ENCODE results near the gene NUDCD2.
"Not testable (repeated sequence)": the region's sequence is repeated elsewhere in the genome, so short reads cannot be mapped to it uniquely, and the experiment has no call there.

The NUDCD2 gene

DNA sequence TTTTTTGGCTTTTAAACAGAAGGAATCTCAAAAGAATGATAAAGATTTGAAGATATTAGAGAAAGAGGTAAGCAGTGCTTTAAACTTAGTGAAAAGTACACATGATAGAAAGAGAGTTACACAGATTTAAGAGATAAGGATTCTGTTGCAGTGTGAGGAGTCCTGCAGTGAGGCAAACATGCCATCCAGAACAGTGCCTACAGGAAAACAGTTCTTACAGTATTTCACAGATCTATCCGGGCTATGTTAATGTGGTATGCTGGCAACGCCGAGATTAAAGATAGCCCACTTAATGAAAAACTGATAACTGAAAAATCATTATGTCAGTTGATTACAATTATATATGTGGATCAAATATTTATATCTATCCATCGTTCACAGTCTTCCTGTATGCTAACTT is 7.8 kb upstream of the NUDCD2 start:
- DNase-seq (ENCODE audit: low spot score), result no peak

DNA sequence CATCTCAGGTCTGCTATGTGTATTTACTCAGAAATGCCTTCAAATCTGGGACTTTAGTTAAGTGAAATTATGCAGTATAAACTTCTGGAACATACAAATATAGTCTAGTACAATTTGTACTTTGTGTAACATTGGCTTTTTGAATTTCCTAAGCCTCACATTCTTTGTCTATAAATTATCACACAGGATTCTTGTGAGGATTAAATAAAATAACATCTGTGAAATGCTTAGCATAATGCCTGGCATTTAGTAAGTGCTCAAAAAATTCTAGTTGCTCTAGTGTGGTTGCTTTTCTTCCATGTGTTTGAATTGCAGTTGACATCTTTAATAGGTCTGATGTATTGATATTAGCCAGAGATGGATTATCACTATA is 3.1 kb upstream of the NUDCD2 start:
- no peak for DNase-seq (ENCODE audit: low spot score)

DNA sequence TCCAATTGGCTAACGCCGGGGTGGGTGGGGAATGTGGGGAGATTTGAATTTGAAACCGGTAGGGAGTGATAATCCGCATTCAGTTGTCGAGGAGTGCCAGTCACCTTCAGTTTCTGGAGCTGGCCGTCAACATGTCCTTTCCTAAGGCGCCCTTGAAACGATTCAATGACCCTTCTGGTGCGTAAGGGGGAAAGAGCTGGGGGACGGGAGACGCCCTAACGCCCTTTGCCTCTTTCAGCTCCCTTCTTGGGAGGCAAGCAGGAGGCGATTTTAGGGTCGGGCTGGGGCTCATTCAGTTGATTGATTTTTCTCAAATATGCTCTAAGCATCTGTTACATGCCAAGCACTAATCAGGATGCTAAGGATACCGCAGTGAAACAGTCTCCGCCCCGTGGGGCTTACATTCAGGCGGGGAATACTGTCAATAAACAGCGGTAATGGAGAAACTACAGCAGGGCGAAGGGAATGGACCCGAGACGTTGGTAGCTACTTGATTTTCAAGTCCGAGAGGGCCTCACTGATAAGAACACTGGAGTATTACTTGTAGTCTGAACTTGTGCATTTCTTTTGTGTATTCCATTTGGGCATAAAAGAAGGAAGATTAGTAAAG is 765 bp upstream of the NUDCD2 start, which contains the start of gene HMMR:
TSS of gene HMMR (plus strand) at position 71 of the 610 bp plus-strand sequence. CDS start at position 132, 61 bp downstream.
- no peak for DNase-seq (ENCODE audit: low spot score)

DNA sequence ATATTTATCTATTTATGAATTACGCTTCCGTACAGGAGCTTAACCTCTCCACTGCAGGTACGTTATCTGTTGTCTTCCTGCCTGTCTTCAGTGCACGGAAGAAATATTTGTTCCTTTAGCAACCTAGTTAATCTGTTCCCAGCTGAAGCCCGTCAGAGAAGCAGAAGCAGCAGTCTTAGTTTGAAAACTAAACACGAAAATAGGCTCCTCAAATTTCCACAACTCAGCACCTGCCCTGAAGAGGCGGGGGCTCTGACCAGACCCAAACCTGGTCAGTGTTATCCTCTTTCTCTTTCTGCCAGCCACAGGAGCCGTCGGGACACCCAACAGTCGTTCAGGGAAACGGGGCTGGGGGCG is 462 bp downstream of the NUDCD2 start:
- no peak for DNase-seq (ENCODE audit: low spot score)

DNA sequence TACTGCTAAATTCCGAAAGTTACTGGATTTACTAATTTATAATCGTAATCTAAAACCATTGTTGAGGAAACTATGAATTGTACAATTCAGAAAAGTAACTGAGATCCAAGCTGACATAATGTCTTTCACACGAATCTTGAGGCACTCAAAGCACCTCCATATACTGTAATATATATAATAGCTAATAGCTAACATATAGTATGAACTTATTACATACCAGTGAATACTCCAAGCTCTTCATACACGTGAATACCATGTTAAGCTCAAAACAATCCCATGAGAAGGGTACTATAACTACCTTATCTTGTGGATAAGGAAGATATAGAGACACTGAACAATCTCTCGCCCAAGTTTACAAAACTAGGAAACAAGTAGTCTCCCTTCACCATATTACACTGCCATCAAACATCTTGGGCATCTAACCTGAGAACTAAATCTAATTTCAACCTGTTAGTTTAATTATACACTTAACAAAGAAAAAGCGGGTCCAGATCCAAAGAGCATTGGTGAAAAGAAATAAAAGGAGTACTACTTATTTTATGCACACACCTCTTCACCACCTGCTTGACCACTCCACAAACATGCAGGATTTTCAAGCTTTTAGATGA is 1.0 kb downstream of the NUDCD2 start:
- no peak for DNase-seq (ENCODE audit: low spot score)

DNA sequence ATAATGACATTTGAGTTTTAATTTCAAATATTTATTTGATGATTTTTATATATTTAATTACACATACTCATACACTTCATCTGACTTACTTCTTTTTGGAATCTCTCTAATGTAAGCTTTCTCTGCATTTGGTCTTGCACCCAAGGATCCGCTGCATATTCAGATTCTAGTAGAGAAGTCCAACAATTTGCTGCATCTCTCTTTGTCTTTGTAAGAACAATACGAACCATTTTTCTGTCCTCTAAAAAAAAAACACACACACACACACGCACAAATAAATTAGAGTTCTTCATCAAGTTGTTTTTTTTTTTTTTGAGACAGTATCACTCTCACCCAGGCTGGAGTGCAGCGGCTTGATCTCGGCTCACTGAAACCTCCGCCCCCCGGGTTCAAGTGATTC is 3.1 kb downstream of the NUDCD2 start:
- DNase-seq (ENCODE audit: low spot score), result no peak

DNA sequence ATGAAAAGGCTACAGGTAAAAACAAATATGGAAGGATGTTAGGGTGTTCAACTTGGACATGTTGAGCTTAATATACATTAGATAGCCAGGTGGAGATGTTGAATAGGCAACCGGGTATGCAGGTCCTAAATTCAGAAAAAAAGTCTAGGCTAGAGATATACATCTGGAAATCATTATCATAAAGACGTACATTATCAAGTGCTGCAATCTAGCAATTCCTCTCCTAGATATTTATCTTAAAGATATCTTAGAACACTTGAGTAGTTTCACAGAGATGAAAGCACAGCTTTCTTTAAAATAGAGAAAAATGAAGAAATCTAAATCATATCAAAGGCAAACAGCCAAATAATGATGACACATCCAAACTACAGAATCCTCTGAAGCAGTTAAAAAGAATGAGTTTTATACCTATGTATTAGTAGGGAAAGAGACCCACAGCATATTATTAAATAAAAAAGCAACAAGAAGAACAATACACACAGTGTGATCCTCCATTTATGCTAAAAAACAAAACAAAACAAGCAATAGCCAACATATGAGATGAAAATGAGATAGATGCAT is 3.8 kb downstream of the NUDCD2 start:
- no peak for DNase-seq (ENCODE audit: low spot score)

DNA sequence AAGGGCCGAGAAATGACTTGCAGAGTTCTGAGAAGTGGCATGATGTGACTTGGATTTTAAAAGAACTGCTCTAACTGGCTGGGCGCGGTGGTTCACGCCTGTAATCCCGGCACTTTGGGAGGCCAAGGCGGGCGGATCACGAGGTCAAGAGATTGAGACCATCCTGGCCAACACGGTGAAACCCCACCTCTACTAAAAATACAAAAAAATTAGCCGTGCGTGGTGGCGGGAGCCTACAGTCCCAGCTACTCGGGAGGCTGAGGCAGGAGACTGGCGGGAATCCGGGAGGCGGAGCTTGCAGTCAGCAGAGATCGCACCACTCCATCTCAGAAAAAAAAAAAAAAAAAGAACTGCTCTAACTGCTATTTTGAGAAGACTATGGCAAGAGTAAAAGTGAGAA is 4.5 kb downstream of the NUDCD2 start:
- DNase-seq (ENCODE audit: low spot score), result not testable (repeated sequence)

DNA sequence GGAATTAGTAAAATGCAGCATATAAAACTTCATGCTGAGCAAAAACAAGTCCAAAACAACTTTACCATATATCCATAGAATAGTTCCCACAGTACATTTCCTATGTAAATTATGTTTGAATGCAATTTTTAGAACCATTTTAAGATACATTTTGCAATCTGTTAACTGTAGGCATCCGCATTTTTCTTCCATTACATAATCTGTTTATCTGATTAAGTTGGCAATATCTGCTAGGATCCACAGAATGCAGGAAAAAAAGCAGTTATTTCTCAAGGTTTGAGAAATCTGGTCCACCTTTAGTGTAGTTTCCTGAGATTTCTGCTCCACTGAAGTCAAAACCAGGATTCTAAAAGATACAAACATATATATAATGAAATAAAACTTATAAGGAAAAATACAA is 6.2 kb downstream of the NUDCD2 start:
- no peak for DNase-seq (ENCODE audit: low spot score)

DNA sequence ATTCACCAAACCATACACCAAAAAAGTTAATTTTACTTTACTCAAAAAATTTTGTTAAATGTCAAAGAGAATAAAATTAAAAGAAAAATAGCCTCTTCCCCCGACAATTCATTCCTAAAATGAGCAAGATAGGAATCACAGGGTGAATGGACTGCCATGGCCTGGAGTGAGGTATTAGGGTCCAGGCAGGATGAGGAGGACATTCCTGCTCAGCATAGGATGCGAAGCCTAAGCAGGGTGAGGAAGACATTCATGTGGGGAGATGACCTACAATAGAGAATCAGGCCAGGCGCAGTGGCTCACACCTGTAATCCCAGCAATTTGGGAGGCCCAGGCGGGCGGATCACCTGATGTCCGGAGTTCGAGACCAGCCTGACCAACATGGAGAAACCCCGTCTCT is 8.4 kb downstream of the NUDCD2 start:
- DNase-seq (ENCODE audit: low spot score), result no peak

DNA sequence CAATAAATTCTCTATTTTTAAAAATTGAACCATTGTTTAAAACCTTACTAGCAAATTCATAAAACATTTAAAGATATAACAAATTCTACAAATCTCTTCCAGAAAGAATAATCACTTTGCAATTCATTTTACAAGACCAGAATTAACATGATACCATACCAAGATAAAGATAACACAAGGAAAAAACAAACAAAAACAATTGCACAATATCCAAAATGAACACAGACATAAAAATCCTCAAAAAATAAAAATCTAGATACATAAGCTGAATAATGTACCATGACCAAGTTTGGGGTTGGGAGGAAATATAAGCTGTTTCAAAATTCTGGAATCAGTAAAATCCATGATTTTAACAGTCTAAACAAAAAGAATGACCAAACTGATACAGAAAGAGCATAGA is 11.4 kb downstream of the NUDCD2 start:
- DNase-seq (ENCODE audit: low spot score), result no peak

DNA sequence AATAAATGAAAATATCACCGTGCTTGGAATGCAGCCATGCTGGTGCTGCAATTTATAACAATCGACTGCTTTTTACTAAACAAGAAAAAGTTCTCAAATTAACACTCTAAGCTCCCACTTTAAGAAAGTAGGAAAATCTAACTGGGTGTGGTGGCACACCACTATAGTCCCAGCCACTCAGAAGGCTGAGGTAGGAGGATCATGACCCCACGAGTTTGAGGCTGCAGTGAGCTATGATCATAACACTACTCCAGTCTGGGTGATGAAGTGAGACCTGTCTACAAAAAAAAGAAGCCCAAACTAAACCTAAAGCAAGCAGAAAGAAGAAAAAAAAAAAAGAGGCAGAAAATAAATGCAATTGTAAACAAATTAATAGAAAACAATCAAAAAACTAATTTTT is 12.0 kb downstream of the NUDCD2 start:
- DNase-seq (ENCODE audit: low spot score), result no peak

DNA sequence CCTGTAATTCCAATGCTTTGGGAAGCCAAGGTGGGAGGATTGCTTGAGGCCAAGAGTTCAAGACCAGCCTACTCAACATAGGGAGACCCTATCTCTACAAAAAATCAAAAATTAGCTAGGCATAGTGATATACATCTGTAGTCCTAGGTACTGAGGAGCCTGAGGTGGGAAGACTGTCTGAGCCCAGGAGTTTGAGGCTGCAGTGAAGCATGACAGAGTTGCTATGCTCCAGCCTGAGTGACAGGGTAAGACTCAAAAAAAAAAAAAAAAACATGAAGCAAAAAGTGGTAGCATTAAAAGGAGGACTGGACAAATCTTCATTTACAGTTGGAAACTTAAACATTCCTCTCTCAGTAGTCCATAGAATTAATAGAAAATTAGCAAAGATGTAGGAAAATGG is 12.7 kb downstream of the NUDCD2 start:
- no peak for DNase-seq (ENCODE audit: low spot score)

DNA sequence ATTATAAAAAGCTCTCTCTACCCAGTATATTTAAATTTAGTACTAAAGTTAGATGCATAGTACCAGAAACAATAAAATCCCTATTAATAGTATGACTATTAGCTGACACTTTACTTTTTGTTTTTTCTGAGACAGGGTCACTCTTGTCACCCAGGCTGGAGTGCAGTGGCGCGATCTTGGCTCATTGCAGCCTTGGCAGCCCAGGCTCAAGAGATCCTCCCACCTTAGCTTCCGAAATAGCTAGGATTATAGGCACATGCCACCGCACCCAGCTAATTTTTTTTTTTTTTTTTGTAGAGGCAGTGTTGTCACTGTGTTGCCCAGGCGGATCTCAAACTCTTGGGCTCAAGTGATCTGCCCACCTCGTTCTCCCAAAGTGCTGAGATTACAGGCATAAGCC is 14.6 kb downstream of the NUDCD2 start:
- no peak for DNase-seq (ENCODE audit: low spot score)

DNA sequence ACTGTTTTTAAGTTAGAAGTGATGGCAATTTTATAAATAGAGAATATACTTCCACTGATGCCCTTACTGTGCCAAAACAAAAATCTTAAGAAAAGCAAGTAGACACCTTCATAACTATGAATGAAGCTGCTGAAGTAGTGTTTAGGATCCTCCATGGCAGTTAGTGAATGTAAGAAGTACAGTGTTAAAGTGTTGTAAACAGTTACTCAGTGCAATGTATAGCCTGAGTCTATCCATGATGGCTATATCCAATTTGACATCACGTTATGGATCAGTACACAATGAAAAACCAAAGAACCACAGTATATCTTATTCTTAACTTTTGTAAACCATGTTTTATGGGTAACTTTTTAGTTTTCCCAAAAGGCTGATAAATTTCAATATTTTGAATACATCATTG is 15.4 kb downstream of the NUDCD2 start:
- no peak for DNase-seq (ENCODE audit: low spot score)

DNA sequence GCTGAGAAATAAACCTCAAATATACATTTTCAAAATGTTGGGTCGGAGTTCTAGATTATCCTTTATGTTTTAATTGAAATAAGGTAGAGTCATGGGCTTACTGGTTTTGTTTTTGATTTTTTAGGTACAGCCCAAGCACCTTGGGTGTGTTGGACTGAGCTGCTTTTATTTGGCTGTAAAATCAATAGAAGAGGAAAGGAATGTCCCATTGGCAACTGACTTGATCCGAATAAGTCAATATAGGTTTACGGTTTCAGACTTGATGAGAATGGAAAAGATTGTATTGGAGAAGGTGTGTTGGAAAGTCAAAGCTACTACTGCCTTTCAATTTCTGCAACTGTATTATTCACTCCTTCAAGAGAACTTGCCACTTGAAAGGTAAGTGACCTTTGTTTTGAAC is 18.9 kb downstream of the NUDCD2 start:
- DNase-seq (ENCODE audit: low spot score), result no peak

DNA sequence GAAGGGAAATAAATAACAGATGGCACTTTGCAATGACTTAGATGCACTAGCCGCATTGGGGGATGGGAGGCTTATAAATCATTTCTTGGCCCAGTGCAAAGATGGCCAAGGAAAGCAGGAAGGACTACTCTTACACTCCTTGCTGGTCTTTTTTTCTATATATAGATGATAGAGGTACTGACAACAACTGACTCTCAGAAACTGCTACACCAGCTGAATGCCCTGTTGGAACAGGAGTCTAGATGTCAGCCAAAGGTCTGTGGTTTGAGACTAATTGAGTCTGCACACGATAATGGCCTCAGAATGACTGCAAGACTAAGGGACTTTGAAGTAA is 20.8 kb downstream of the NUDCD2 start:
- DNase-seq (ENCODE audit: low spot score), result peak; percentile 29

DNA sequence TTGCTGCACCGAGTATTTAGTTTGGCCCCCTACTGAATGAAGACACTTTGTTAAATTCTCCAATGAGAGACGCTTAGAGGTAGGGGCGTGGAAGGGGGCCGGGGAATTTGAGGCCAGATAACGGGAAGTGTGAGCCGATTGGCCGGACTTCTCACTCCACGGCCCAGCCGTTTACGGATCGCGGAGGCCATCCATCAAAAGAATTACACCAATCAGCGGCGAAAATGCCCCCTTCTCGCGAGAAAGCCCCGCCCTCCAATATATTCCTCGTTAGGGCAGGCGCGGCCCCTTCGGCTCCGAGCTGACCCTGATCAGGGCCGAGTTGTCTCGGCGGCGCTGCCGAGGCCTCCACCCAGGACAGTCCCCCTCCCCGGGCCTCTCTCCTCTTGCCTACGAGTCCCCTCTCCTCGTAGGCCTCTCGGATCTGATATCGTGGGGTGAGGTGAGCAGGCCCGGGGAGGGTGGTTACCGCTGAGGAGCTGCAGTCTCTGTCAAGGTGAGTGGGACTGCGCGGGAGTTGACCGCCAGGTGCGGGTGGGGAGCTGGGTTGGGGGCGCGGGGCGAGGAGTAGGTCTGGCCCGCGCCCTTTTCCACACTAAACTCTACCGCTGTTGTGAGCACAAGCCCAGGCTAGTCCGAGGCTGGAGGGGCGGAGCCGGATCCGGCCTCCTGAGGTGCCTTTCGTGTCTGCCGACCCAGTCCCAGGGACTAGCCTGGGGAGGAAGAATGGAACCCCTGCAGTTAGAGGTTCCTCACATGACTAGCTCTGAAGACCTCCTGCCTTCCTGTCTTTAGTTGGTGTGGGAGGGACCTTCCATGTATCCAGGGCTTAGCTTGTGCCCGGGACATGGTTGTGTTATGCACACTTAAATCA is 22.4 kb downstream of the NUDCD2 start, which contains the start of gene CCNG1:
TSS of gene CCNG1 (plus strand) at position 287 of the 874 bp plus-strand sequence. CDS start 1,662 bp downstream, outside the sequence.
- peak; percentile 93 for DNase-seq (ENCODE audit: low spot score)

DNA sequence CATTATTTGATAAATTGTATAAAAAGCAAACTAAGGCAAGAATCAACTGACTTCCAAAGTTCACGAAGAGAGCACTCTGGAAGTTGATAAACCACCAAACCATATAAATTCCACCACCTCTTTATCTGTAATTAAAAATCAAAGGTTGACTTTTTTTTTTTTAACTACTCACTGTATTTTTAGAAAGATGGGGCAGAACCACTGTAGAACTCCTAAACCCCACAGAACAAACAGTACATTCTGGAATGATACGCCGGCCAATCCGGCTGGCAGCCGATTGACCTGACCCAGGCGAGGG is 22.9 kb downstream of the NUDCD2 start:
- no peak for DNase-seq (ENCODE audit: low spot score)

DNA sequence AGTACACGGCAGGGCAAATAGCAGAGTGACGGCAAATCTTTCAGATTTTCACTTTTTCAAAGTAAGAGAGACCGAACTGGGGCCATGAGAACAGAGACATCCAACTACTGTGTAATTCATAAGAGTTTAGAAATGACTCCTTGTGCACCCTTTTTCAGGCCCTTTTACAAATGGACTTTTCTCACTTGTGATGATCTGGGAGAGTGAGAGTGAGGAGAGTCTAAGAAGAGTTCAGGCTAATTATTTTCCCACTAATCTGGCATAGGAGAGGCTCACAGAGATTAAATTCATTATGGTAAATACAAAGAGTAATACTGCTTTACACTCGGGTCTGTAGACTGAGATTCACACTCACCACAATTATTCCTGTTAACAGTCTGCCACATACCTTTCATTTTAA is 23.4 kb downstream of the NUDCD2 start:
- no peak for DNase-seq (ENCODE audit: low spot score)

DNA sequence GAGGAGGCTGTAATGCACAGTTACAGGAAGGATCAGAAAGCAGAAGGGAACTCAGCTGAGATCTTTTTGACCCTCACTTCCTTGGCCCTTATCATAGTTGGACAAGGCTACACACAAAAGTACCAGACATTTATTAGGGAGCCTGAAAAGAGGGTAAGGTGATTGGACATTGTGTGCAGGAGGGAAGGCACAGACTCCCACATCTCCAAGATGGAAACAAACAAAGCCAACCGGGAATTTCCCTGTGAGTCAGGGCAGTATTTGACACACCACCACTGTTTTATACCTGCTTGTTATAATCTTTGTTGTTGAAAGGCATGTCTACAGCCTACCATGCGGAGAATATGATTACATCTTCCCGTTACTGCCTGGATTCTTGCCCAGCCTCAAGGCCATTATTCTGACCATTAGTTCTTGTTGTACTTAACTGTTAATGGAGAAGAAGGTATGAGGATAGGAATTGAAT is 25.5 kb downstream of the NUDCD2 start:
- DNase-seq (ENCODE audit: low spot score), result no peak

DNA sequence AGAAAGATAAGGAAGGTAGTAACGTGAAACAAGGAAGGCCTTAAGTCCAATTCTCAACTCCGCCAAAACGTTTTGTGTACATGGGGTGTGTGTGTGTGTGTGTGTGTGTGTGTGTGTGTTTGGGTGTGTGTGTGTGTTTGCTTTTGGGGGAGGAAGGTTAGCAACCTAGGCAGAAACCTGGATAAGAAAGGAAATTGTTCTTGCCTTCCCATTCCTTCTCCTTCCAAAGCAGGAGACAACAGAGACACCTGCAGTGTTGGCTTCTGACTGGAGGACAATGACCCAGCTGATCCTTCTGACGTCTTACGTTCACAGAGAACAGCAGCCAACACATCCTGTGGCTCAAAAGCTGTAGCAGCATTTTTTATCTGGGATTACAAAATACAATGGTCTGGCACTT is 26.6 kb downstream of the NUDCD2 start:
- no peak for DNase-seq (ENCODE audit: low spot score)

DNA sequence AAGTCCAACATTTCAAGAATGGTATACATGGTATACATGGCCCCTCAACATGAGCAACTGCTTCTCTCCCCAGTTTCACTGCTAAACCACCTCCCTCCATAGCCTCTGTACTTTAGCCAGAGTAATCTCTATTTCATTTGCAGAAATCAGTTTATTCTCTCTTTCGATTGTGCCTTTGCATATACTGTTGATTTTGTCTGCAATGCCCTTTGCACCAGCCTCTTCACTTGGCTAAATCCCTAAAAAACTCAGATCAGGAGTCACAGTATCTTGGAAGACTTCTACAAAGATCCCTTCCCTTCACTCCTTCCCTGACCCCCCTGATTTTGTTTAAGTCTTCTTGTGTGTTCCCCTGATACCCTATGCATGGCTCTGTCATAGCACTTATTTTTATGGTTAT is 27.4 kb downstream of the NUDCD2 start:
- no peak for DNase-seq (ENCODE audit: low spot score)
